HG03045 (cell line): Measurements from ENCODE around the gene MGLL.

ENCODE experiments used
- ATAC-seq: cut with Tn5 transposase; IDR thresholded peaks from one replicate; pipeline ENCODE4 v1.9.1; 2021; ENCODE audit warnings: mild to moderate bottlenecking, moderate library complexity; ENCODE audit not compliant: unreplicated experiment

The MGLL gene

DNA sequence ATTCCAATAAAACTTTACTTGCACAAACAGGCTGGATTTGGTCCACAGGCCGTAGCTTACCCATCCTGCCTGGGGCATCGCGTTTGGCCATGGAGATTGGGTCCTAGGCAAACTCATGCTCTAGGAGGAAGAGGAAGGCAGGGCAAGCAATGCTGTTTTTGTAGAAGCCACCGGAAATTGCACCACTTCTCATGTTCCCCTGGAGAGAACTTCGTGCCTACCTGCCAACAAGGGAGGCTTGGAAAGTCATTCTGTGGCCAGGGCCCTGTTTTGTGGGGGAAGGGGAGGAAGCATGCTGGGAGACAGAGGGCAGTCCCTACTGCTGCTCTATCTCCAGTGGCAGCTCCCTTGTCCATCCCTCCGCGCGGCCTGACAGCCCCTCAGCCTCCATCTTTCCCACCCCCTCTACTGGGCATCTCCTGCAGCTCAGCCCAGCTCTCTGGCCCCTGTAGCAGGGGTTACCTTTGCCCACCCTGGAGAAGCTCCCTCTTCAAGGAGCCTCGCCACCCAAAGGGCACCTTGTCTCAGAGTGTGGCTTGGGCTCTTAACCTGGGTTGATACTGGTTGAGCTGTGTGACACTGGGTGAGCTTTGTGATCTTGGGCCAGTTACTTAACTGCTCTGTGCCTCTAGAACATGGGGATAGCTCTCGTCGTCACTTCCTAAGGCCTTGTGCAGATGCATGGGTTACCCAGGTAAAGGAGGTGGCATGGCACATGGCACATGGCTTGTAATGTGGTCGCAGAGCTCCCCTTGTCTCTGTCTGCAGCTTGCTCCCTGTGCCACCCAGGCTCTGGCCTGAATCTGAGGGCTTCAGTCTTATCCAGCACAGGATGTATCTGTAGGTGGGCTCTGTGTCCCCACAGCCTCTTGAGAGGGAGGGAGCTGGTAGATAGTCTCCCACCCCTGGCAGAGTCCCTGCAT lies 143.4 kb downstream of the MGLL start:
- ATAC-seq: no peak

DNA sequence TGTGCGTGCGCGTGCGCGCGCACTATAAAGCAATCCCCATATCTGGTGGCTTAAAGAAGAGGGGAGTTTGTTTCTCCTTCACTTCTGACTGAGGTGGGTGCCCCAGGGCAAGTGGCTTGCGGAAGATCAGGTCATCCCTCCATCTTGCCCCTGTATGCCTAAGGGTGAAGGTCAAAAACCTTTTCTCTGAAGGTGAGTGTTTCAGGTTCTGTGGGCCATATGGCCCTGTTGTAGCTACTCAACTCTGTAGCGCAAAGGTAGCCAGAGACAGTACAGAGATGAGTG lies 144.1 kb downstream of the MGLL start:
- ATAC-seq: no peak

DNA sequence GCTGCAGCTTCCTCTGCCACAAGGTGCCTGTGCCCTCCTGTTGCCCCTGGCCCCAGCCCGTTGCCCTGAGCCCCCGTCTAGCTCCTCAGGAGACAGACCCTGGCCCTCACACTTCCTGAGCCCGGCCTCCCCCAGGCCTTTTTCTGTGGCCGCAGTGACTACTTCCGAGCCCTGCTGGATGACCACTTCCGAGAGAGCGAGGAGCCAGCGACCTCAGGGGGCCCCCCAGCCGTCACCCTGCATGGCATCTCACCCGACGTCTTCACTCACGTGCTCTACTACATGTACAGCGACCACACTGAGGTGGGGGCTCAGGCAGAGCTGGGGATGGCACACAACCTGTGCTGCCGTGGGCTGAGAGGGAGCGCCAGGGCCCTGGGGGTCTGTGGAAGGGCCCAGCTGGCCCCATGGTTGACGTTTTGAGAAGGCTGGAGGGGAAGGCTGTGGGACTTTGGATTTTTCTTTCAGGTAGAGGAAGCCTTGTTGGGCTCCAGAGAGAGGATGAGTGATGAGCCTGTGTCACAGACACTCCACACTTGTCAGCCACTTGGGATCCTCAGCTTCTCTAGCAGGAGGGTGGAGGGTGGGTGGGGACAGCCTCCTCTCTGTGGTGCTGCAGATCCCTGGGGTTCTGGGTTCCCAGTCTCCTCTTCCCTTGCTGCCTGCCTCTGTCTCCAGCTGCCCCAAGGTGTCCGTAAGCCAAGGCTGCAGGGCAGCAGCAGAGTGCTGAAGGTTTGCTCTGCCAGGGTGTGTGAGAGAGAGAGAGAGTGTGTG lies 144.6 kb downstream of the MGLL start:
- no peak for ATAC-seq

DNA sequence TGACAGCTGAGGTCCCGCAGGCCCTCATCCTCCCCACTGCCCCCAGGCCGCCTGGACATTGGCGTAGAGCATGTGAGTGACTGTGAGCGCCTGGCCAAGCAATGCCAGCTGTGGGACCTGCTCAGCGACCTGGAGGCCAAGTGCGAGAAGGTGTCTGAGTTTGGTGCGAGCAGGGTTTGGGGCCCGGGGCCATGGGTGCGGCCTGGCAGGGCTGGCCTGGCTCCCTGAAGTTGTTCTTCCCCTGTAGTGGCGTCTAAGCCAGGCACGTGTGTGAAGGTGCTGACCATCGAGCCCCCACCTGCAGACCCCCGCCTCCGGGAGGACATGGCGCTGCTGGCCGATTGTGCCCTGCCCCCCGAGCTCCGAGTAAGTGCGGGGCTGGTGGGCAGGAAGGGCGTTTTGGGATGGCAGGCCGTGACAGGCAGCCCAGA lies 145.4 kb downstream of the MGLL start:
- no peak for ATAC-seq

DNA sequence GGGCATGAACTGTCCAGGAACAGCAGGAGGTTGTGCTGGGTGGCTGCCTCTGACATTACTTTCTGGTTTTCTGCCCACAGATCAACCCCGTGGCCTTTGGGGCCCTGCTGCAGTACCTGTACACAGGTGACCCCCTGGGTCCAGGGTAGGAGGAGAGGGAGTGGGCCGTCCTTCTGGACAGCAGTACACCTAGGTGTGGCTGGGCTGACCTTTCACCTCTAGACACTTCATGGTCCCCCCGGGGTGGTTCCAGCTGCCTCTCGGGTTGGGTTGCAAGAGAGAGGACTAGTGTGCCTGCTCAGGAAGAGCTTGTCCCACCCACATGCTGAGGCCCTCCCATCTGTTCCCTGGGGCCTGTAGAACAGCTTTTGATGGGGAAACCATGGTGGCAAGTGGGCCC lies 145.9 kb downstream of the MGLL start:
- no peak for ATAC-seq

DNA sequence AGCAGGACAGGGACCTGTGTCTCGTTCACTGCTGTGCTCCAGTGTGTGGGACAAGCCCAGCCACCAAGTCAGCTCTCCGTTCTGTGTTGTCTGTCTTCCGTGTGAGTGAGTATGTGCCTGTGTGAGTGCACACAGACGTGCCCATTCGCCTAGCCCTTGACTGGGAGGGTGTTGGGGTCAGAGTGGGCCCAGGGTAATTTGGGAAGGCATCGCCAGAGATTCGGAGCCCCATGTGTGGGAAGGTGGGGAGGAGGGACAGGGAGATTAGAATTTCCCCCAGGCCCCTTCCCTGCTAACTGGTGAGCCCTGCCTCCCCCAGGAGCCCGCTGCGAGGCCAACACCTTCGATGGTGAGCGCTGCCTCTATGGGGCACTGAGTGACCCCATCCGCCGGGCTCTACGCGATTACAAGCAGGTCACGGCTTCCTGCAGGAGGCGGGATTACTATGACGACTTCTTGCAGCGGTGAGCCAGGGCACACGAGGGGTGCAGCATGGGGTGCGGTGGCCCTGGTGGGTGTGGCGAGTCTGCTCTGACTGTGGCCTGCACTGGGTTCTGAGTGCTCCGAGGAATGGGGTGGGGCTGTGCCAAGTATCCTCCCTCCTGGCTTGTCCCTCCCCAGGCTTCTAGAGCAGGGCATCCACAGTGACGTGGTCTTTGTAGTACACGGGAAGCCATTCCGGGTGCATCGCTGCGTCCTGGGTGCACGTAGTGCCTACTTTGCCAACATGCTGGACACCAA lies 146.5 kb downstream of the MGLL start:
- no peak for ATAC-seq

DNA sequence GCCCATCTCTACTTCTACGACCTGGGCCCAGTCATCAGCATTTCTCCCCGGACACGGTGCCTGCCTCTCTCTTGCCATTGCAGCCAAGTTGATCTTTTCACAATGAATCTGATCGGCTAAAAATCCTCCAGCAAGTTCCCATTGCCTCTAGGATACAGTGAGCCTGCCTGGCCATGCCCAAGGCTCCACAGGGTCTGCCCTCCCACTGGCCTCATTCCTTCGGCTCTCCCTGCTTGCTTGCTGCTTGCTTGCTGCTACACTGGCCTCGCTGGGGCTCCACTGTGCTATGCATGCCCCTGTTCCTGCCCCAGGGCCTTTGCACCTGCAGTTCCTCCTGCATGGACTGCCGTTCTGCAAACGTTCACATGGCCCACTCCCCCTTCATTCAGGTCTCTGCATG lies 147.5 kb downstream of the MGLL start:
- no peak for ATAC-seq

DNA sequence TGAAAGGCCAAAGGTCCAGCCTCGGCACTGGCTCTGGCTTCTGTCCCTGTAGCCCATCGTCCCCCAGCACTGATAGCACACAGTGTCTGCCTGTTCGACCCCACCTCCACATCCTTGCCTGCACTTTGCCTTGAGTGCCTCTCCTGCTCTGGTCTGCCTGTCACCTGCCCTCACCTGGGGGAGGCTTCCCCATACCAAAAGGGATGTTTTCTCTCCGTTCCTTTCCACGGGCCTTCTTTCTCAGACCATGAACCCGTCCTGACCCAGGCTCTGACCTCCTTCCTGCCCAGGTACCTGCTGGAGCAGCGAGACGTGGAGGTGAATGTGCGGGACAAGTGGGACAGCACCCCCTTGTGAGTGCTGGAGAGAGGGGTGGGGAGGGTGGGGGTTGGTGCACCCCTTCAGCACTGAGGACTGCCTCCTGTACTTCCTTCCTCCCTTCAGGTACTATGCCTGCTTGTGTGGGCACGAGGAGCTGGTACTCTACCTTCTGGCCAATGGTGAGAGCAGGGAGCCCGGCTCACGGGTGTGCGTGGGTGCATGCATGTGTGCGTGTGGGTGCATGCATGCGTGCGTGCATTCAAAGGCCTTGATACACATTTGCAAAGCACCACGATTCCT lies 148.1 kb downstream of the MGLL start:
- ATAC-seq: no peak

DNA sequence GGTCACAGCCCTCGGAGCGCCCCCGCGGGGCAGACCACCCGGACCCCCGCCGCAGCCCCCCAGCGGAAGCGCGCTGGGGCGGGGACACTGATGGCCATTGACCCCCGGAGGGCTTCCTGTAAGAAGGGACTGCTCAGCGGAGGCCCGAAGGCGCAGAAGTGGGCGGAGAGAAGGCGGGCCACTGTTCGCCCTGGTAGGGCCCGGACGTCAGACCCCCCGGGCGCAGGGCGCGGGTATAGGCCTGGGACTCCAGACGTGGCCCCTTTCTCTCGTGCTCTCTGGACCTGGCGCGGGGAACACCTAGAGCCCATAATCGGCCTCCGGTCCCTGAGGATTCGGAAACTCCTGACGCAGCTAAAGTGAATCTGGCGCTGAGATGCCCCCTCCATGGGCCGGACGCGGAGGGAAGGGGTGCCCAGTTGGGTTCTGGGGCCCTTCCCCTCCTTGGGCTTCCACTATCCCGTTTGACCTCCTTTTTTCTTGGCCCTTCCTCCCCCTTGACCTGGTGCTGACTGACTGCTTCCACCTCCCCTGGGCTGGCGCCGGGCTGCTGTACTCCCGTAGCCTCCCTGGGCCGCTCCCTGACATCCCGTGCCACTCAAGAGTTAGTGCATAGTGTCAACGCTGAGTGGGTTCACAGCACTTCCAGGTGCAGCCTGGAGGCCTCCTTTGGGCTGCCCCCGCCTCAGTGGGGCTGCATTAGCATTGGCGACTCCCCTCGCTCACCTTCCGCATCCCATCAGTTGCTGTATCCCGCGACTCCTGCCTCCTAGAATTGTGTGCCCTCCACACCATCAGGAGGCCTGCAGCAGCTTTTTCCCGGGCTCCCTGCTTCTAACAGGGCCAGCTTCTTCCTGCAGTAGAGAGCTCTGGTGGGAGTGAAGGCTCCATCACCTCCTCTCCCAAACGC lies 148.9 kb downstream of the MGLL start:
- ATAC-seq: peak; percentile 39

DNA sequence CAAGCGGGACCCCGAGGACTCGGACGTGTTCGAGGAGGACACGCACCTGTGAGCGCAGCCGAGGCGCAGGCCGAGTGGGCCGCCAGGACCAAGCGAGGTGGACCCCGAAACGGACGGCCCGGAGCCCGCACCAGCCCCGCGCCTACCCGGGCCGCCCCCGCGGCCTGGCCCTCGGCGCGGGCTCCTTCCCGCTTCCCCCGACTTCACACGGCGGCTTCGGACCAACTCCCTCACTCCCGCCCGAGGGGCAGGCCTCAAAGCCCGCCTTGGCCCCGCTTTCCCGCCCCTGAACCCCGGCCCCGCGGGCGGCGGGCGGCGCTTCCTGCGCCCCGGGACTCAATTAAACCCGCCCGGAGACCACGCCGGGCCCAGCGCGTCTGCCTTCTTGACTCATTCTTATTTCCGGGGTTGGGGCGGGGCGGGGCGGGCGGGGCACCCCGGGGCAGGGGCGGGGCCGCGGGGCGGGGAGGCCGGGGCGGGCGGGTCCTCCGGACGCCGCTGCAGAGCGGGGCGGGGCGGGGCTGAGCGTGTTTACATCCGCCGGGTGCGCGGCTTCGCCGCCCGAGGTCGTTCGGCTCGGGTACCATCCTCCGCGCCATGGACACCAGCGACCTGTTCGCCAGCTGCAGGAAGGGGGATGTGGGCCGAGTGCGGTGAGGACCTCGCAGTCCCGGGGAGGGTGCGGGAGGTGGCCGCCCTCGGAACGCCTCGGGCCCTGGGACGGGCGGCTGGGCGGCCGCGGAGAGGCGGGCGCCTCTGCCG lies 149.7 kb downstream of the MGLL start, which contains the start of gene ABTB1:
Gene ABTB1 (plus strand): TSS at position 524 of the 762 bp plus-strand sequence. CDS start 74 bp downstream, at position 598.
- ATAC-seq: peak; percentile 69

DNA sequence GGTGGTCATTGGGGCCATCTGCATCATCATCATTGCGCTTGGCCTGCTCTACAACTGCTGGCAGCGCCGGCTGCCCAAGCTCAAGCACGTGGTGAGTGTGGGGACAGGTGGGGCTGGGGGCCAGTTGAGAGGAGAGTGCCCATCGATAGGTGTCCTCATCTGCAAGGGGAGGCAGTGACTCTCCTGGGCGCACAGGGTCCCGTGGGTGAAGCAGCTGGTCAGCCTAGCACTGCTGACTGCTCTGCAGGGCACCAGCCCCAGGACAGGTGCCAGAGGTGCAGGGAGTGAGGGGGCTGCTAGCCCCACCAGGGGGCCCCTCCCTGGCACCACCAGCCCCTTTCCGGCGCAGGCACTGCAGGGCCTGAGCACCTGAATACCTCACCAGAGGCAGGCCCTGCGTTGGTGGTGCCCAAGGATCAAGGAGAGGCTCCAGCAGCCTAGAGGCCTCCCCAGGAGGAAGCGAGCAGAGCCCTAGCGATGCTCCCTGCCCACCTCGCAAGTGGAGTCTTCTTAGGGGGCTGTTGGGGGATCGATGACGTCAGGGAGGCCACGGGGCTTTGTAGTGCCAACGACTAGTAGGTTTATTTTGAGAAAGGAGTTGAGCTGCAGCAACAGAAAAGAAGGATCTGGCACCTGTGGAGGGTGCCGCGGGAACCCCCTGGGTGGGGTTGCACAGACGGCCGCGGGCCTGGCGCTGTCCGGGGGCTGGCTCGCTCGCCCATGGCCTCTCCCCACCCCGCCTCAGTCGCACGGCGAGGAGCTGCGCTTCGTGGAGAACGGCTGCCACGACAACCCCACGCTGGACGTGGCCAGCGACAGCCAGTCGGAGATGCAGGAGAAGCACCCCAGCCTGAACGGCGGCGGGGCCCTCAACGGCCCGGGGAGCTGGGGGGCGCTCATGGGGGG lies 150.5 kb downstream of the MGLL start:
- peak; percentile 22 for ATAC-seq

DNA sequence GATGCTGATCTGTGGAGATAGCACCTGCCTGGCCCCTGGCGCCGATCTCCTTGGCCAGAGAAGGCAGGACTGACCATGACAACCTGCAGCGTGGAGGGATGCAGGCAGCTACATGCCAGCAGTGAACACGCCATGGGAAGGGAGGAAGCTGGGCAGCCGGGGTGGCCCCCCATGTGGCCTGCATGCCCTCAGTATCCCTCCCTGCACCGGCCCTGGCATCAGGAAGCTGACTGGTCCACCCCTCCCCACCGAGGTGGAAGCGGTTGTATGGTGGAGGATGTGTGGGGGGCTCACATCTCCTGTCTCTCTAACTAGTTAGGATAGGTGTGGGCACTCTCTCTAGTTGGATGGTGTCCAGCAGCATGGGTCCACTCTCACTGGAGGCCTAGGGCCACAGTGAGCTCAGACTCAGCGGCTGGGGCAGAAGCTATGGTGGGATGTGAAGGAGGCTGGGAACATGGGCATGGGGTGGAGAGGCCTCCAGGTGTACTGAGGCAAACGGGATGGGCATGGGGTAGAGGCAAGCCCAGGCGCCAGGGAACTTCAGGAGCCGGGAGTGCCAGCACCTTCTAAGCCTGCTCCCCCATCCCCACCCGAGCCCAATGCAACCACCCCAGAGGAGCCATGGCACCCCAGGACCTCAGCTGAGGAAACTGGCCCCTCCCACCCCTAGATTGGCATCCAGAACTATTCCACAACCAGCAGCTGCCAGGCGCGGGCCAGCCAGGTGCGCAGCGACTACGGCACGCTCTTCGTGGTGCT lies 151.4 kb downstream of the MGLL start:
- no peak for ATAC-seq

DNA sequence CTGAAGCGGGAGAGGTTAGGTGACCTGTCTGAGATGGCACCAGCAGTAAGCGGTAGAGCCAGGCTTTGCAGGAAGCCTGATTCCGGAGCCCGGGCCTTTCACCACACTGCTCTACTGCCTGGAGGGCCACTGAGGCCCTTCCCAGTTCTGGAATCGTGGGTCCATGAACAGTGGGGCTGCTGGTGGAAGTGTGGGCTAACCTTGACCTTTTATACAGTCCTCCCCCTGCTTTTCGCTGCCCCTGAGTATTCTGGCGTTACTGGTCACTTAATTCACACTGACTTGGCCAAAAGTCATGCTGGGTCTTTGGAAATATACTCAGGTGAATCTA lies 152.1 kb downstream of the MGLL start:
- no peak for ATAC-seq

DNA sequence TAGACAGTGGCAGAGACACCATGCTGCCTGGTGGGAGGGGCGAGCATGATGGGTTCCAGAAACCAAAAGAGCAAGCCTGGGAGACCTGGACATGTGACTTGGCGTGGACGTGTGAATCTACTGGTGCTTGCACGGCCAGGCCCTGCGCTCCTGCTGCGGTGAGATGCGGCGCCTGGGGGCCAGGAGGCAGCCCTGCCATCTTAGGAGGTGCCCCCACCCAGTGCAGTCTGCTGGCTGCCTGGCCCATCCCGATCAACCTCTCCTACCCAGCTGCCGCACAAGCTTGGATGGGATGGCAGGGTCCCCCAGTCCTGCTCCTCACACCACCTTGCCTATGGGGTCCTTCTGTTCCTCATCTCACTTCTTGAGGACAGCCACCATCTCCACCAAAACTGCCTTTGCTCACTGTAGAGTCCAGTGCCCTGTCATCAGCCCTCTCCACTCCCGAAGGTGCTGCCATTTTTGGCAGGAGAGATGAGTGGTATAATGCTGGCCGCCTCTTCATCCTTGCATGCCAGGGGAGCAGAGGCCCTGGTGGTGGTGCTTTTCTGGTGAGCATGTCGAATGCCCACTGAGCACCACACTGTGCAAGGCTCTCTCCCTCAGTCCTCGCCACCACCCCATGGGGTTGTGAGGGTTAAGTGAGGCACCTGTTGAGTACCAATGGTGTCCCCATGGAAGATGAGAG lies 152.6 kb downstream of the MGLL start:
- ATAC-seq: no peak

DNA sequence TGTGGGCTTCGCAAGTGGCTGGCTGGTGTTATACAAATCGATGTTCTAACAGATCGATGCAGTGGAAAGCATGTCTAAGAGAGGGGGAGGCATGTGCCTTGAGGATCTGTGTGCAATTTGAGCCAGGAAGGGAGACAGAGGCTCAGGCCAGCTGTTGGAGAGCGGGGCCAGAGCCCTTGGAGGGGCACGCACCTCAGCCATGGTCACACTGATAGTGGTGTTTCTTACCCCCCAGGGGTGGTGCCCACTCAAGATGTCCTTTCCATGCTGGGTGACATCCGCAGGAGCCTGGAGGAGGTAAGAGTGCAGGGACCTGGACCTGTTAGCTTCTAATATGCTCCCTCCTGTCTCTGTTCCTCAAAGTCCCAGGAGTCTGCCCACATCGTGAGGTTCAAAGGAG lies 153.4 kb downstream of the MGLL start:
- ATAC-seq: no peak

DNA sequence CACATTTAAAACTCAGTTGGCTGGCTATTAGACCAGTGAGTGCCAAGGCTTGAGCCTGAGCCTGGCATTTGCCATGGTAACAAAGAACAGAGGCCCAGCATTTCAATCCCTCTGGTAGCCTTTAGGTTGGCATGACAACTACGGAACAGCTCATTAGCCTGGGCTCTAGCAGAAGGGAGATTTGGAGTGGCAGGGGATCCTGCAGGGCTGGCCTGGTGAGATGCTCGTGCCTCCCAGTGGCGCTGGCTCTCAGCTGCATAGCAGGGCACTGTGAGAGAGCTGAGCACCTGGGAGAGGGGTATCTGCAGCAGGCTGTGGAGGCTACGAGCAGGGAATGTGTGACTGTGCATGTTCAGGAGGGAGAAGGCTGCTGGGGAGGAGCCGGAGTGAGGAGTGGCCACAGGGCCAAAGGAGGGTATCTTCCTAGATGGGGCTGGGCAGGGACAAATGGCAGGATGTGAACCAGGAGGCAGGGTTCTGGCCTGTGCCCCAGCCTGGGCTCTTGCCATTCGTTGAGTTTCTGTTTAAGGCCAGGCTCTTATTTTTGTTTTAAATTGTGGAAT lies 155.1 kb downstream of the MGLL start:
- no peak for ATAC-seq

DNA sequence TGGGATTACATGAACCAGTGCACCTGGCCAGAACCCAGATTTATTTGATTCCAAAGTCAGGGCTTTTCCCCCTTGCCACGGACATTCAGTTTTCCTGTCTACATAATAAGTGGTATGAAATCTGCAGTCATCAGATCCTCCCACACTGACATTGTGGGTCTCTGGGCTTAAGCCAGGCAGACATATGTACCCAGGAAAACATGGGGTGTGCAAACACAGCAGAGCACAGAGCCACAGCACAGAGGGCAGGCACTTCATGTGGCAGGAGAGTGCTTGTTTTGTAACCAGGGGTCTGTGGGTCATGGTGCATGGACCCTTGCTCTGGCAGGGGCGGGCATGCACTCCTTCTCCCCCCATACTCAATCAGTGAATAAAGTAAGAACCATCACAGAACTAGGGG lies 155.6 kb downstream of the MGLL start:
- ATAC-seq: no peak
